M059J (cell line): ENCODE data around the gene OR7C1. TPM values are rescaled to one million over a fixed set of nuclear protein-coding genes. Genes with fewer than 3 reads are reported as not detected.
"Not testable (repeated sequence)": the region's sequence is repeated elsewhere in the genome, so short reads cannot be mapped to it uniquely, and the experiment has no call there.

Experiments used
- DNase-seq: peaks from one replicate; pipeline ENCODE4 v3.0.0-alpha.2; 2012; ENCODE audit warnings: low read depth
- total RNA-seq: library from RNA; depleted of rRNA; stranded (reverse); fragments of >200 nt; shearing (Covaris generic); gene quantifications from 2 replicates; pipeline ENCODE4 v1.2.3, GENCODE V29; 2014; rRNA removed

OR7C1 gene
- total RNA-seq = 0.02 TPM in 1 of 2 replicates, not detected in the other

DNA sequence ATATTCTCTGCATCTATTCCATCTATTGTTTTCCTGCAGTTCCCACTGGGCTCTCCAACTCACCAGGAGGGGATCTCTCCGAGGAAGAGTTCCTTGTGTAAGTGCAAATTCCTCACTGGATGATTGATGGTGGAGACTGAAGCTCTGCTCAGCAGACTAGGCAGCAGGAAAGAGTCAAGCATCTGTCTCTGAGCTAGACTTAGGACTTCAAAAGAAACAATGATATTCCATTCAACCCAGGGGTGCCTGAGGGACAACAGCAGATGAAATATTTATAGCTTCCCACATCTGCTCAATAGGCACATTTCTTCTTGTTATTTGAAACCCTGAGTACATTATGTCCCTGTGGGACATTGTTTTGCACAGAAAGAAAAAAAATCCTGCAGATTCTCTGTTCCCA, at the start of gene OR7C1, which contains the start of gene OR7A5:
TSS of gene OR7C1 (minus strand) at position 175 of the 400 bp plus-strand sequence. CDS start 35,049 bp downstream, outside the sequence.
TSS of gene OR7A5 (minus strand) at position 175 of the 400 bp plus-strand sequence. CDS start 6,944 bp downstream, outside the sequence.
- DNase-seq = no peak

- DNase-seq = peak; percentile 16
Measured at GRCh38 chr19:14871619-14872230, 36.7 kb upstream of the OR7C1 start.

GRCh38 chr19:14868497-14868896, 33.5 kb upstream of the OR7C1 start:
- DNase-seq = no peak

GRCh38 chr19:14848822-14849221, 13.8 kb upstream of the OR7C1 start, which contains the start of gene OR7A10:
Gene OR7A10 (minus strand): TSS chr19:14848922. CDS start chr19:14841877, 7,045 bp downstream.
- DNase-seq = no peak

- no peak for DNase-seq
Measured at GRCh38 chr19:14843578-14843977, 8.6 kb upstream of the OR7C1 start.

DNA sequence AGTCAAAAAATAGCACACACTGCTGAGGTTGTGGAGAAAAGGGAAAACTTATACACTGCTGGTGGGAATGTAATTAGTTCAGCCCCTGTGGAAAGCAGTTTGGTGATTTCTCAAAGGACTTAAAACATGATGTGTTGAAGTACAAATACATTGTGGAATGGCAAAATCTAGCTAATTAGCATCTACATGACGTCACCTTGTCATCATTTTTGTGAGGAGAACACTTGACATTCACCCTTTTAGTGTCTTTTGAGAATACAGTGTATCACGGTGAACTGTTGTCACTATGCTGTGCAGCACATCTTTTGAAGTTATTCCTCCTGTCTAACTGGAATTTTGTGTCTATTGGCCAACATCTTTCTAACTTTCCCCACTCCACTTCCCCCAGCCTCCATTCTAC, 8.2 kb upstream of the OR7C1 start:
- DNase-seq = no peak

DNA sequence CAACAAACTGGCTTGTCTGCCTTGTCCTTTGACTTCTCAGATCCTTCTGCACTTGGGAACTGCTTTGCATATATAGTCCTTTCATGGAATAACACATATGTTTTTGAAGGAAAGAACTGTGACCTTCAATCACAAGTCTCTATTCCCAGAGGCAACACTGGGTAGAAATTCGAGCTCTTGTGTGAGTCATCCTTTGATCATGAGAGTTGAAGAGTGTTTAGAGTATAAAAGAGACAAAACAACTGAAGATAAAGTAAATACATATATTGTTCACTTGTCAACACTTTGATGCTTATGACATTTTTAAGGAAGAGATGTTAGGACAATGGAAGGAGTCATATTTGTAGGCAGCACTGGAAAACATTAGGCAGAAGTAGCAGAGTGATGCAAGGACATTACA, 5.2 kb upstream of the OR7C1 start:
- no peak for DNase-seq

- no peak for DNase-seq
Measured at GRCh38 chr19:14837391-14837790, 2.4 kb upstream of the OR7C1 start.

DNA sequence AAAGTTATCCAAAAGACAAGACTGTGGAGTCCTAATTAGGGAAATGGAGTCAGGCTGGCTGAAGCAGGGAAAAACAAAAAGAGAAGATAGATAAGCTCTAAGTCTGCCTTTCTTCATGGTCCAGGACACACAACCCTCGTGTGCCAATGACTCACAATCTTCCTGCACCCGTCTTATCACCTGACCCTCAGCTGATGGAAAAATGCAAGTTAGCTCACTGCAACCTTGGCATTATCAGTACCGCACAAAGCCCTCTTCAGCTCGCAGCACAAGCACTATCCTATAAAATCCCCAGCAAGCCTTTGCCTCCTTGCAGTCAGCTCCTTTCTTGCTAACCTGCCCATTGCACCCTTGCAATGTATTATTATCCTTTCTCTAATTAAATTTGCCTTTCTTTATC, 4.3 kb downstream of the OR7C1 start:
- DNase-seq = no peak

DNA sequence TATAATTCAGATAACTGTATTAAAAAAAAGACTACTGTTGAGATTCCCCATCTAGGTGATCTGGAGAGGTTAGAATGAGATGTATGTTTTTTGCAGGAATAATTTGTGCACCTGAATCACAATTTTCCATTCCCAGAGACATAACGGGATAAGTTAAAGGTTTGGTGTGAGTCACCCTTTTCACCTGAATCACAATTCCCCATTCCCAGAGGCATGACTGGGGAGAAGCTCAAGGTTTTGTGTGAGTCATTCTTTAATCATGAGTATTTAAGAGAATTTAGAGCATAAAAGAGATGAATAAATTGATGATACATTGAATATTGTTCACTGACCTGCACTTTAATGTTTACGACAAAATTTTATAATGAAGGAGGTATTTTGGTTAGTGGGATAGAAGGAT, 9.0 kb downstream of the OR7C1 start:
- DNase-seq = peak; percentile 30

GRCh38 chr19:14821937-14822336, 13.0 kb downstream of the OR7C1 start:
- DNase-seq = no peak

GRCh38 chr19:14818588-14818987, 16.4 kb downstream of the OR7C1 start:
- DNase-seq = no peak

DNA sequence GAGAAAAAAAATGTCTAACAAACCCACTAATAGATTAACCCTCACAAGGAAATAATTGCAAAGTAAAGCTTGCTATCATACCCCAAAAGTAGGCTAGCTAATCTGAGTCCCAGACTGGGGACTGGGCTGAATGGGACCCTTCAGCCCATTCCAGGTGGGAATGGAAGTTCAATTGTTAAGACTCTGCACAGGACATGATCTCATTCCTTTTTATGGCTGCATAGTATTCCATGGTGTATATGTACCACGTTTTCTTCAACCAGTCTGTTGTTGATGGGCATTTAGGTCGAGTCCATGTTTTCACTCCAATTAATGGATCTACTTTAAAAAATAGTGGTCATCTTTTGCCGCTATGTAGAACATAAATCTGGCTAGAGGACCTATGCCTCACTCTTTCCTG, 17.9 kb downstream of the OR7C1 start:
- DNase-seq = no peak

DNA sequence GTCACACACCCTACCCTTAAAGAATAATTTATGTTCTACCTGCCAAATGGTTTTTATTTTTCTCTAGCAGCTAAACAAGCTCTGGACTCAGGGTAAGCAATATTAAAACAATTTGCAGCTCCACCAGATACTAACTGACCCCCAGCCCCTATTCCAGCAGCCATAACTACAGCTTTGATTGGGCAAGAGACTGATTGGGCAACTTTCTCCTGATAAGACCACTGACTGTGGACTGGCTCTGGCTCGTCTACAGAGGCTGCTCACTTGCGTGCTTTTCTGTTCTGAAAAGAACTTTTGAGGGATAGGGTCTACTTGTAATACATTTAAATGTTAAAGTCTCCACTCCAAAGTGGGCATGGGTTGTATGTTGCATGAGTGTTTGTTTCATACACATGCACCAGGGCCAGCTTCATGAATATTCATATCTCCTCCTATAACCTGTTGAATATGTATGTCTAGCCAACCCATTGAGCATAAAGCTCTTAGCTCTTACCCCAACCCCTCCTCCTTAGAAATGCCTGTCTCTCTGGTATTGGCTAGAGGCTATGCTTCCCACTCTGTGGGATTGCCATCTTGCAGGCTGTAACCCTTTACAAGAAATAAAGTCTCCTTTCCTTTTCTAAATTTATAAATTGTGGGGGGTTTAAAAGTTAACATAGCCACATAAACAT, 19.9 kb downstream of the OR7C1 start:
- DNase-seq = no peak

- no peak for DNase-seq
Measured at GRCh38 chr19:14809272-14810057, 25.5 kb downstream of the OR7C1 start.

DNA sequence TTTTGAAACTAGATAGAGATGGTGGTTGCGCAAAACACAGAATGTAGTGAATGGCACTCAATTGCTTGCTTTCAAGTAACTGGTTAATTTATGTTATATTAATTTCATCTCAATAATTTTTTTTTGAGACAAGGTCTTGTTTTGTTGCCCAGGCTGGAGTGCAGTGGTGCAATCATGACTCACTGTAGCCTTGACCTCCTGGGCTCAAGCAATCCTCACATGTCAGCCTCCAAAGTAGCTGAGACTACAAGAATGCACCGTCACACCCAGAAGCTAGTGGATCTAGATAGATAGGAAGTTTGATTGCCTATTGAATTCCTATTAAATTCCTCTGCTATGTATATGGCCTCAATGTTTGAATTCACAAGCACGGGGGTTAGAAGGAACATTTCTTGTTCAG, 30.2 kb downstream of the OR7C1 start:
- DNase-seq = no peak

DNA sequence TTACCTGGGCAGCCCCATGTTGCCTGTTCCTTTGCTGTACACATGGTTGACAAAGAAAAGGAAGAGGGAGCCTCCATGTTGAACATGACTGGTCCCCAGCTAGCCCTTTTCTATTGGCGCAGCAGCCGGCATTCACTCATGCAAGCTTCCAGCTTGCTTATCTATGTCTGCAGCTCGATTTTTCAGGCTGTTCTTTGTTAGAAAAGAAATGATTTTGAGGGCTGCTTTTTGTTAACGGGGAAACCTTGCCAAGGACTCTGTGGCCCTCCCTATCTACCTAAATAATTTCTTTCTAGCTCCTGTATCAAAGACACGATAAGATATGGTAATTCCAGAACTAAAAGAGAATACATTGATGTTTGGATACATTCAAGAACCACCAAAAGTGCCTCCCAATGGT, 36.2 kb downstream of the OR7C1 start:
- DNase-seq = no peak

DNA sequence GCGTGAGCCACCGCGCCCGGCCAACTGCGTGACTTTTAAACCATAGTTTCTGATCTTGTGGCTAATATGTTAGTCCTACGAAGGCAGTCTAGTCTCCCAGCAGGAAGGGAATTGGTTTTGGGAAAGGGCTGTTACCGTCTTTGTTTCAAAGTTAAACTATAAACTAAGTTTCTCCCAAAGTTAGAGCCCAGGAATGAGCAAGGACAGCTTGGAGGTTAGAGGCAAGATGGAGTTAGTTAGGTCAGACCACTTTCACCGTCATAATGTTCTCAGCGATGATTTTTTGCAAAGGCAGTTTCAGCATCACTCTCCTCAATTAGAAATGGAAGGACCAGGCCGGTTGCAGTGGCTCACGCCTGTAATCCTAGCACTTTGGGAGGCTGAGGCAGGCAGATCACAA, 39.0 kb downstream of the OR7C1 start:
- no peak for DNase-seq

GRCh38 chr19:14795078-14795721, 39.8 kb downstream of the OR7C1 start:
- DNase-seq = peak; percentile 37

DNA sequence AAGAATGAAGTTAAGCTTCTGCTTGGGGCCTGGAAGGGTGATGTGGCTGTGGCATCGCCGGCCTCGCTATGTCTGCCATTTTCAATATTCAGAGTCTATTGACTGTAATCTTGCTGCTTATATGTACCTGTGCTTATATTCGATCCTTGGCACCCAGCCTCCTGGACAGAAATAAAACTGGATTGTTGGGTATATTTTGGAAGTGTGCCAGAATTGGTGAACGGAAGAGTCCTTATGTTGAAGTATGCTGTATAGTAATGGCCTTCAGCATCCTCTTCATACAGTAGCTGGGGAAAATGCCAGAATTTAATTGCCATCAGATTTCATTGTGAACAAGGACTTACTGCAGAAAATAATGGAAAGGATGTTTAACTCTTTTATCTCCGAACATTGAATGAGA, 42.7 kb downstream of the OR7C1 start:
- not testable (repeated sequence) for DNase-seq

GRCh38 chr19:14786421-14786851, 48.5 kb downstream of the OR7C1 start:
- no peak for DNase-seq
